WTC11 (cell line): Measurements from ENCODE around the gene PPAN. TPM values are rescaled to one million over a fixed set of nuclear protein-coding genes. Genes with fewer than 3 reads are reported as not detected.

Source experiments
- CREM ChIP-seq: sonication (generic); formaldehyde crosslinking; IDR thresholded peaks from 2 replicates; pipeline ENCODE4 v1.8.1; 2022; ENCODE audit warnings: mild to moderate bottlenecking, missing genetic modification reagents, moderate library complexity
- ELF4 ChIP-seq: sonication (generic); formaldehyde crosslinking; IDR thresholded peaks from 2 replicates; pipeline ENCODE4 v1.8.1; 2022; ENCODE audit warnings: low read depth, mild to moderate bottlenecking, moderate library complexity, missing genetic modification reagents
- FOXP1 ChIP-seq: sonication (generic); formaldehyde crosslinking; IDR thresholded peaks from 2 replicates; pipeline ENCODE4 v1.8.0; 2022; ENCODE audit warnings: missing genetic modification reagents, mild to moderate bottlenecking, moderate library complexity, borderline replicate concordance
- GABPB1 ChIP-seq: sonication (generic); formaldehyde crosslinking; IDR thresholded peaks from 2 replicates; pipeline ENCODE4 v1.8.1; 2023; ENCODE audit warnings: mild to moderate bottlenecking, missing genetic modification reagents
- GTF2I ChIP-seq: fragments of 250-450 bp; sonication (Bioruptor Pico); conservative IDR thresholded peaks from 2 replicates; pipeline ENCODE4 v1.4.0; 2021; ENCODE audit warnings: mild to moderate bottlenecking
- IRF2 ChIP-seq: sonication (generic); formaldehyde crosslinking; IDR thresholded peaks from 2 replicates; pipeline ENCODE4 v1.8.0; 2022; ENCODE audit warnings: low read depth, missing genetic modification reagents, borderline replicate concordance
- JUN ChIP-seq: sonication (generic); formaldehyde crosslinking; IDR thresholded peaks from 2 replicates; pipeline ENCODE4 v1.8.0; 2023; ENCODE audit warnings: mild to moderate bottlenecking, missing genetic modification reagents
- KAT7 ChIP-seq: sonication (generic); formaldehyde crosslinking; IDR thresholded peaks from 2 replicates; pipeline ENCODE4 v1.8.1; 2023; ENCODE audit warnings: missing genetic modification reagents, mild to moderate bottlenecking, borderline replicate concordance
- NFE2L1 ChIP-seq: sonication (generic); formaldehyde crosslinking; IDR thresholded peaks from 2 replicates; pipeline ENCODE4 v1.8.1; 2023; ENCODE audit warnings: missing genetic modification reagents
- NR1H2 ChIP-seq: sonication (generic); formaldehyde crosslinking; IDR thresholded peaks from 2 replicates; pipeline ENCODE4 v1.9.0; 2021; ENCODE audit warnings: mild to moderate bottlenecking, moderate library complexity, missing genetic modification reagents
- NR3C1 ChIP-seq: sonication (generic); formaldehyde crosslinking; conservative IDR thresholded peaks from 2 replicates; pipeline ENCODE4 v1.8.1; 2023; ENCODE audit warnings: low read depth, mild to moderate bottlenecking, missing genetic modification reagents
- SMAD4 ChIP-seq: sonication (generic); formaldehyde crosslinking; IDR thresholded peaks from 2 replicates; pipeline ENCODE4 v1.8.0; 2022; ENCODE audit warnings: mild to moderate bottlenecking, missing genetic modification reagents
- SOX15 ChIP-seq: fragments of 250-450 bp; sonication (Bioruptor Pico); IDR thresholded peaks from 2 replicates; pipeline ENCODE4 v1.9.0; 2021; ENCODE audit warnings: mild to moderate bottlenecking
- TCF7 ChIP-seq: sonication (generic); formaldehyde crosslinking; IDR thresholded peaks from 2 replicates; pipeline ENCODE4 v1.8.0; 2022; ENCODE audit warnings: mild to moderate bottlenecking, low read depth, missing genetic modification reagents, moderate library complexity
- ZBTB21 ChIP-seq: sonication (generic); formaldehyde crosslinking; IDR thresholded peaks from 2 replicates; pipeline ENCODE4 v1.8.1; 2023; ENCODE audit warnings: mild to moderate bottlenecking, missing genetic modification reagents, borderline replicate concordance
- ZNF138 ChIP-seq: sonication (generic); formaldehyde crosslinking; conservative IDR thresholded peaks from 2 replicates; pipeline ENCODE4 v1.8.1; 2022; ENCODE audit warnings: mild to moderate bottlenecking, moderate library complexity, missing genetic modification reagents
- ZNF232 ChIP-seq: sonication (generic); formaldehyde crosslinking; IDR thresholded peaks from 2 replicates; pipeline ENCODE4 v1.8.0; 2022; ENCODE audit warnings: mild to moderate bottlenecking, missing genetic modification reagents
- ZNF263 ChIP-seq: sonication (generic); formaldehyde crosslinking; IDR thresholded peaks from 2 replicates; pipeline ENCODE4 v1.8.1; 2022; ENCODE audit warnings: low read depth, mild to moderate bottlenecking, moderate library complexity, missing genetic modification reagents
- ZNF416 ChIP-seq: fragments of 250-450 bp; sonication (Bioruptor Pico); IDR thresholded peaks from 2 replicates; pipeline ENCODE4 v1.9.0; 2021; ENCODE audit warnings: mild to moderate bottlenecking, inconsistent platforms
- ZNF671 ChIP-seq: fragments of 250-450 bp; sonication (Bioruptor Pico); IDR thresholded peaks from 2 replicates; pipeline ENCODE4 v1.8.0; 2021; ENCODE audit warnings: mild to moderate bottlenecking
- total RNA-seq: library from RNA; stranded (reverse); gene quantifications from 3 replicates; pipeline ENCODE4 v1.2.3, GENCODE V29; 2021
- TF ChIP-seq, protein P1 (sequence below): fragments of 250-450 bp; sonication (Bioruptor Pico); conservative IDR thresholded peaks from 2 replicates; pipeline ENCODE4 v1.9.0; 2021; ENCODE audit warnings: mild to moderate bottlenecking
- TF ChIP-seq, protein P2 (sequence below): fragments of 250-450 bp; sonication (Bioruptor Pico); IDR thresholded peaks from 2 replicates; pipeline ENCODE4 v1.9.0; 2021; ENCODE audit warnings: mild to moderate bottlenecking, borderline replicate concordance
- TF ChIP-seq, protein P3 (sequence below): sonication (generic); formaldehyde crosslinking; conservative IDR thresholded peaks from 2 replicates; pipeline ENCODE4 v1.8.1; 2022; ENCODE audit warnings: mild to moderate bottlenecking, missing genetic modification reagents
- TF ChIP-seq, protein P4 (sequence below): fragments of 200-600 bp; IDR thresholded peaks from 2 replicates; pipeline ENCODE4 v1.8.0; 2022; ENCODE audit warnings: antibody characterized with exemption
- TF ChIP-seq, protein P5 (sequence below): sonication (generic); formaldehyde crosslinking; IDR thresholded peaks from 2 replicates; pipeline ENCODE4 v1.8.1; 2022; ENCODE audit warnings: low read depth, missing genetic modification reagents, borderline replicate concordance
- TF ChIP-seq, protein P6 (sequence below): sonication (generic); formaldehyde crosslinking; IDR thresholded peaks from 2 replicates; pipeline ENCODE4 v1.8.1; 2022; ENCODE audit warnings: mild to moderate bottlenecking, missing genetic modification reagents, moderate library complexity, borderline replicate concordance
- TF ChIP-seq, protein P7 (sequence below): sonication (generic); formaldehyde crosslinking; IDR thresholded peaks from 2 replicates; pipeline ENCODE4 v1.8.1; 2022; ENCODE audit warnings: mild to moderate bottlenecking, moderate library complexity, missing genetic modification reagents

PPAN gene
- total RNA-seq, 1 experiment from 2014 or later, result 83.7 TPM

DNA sequence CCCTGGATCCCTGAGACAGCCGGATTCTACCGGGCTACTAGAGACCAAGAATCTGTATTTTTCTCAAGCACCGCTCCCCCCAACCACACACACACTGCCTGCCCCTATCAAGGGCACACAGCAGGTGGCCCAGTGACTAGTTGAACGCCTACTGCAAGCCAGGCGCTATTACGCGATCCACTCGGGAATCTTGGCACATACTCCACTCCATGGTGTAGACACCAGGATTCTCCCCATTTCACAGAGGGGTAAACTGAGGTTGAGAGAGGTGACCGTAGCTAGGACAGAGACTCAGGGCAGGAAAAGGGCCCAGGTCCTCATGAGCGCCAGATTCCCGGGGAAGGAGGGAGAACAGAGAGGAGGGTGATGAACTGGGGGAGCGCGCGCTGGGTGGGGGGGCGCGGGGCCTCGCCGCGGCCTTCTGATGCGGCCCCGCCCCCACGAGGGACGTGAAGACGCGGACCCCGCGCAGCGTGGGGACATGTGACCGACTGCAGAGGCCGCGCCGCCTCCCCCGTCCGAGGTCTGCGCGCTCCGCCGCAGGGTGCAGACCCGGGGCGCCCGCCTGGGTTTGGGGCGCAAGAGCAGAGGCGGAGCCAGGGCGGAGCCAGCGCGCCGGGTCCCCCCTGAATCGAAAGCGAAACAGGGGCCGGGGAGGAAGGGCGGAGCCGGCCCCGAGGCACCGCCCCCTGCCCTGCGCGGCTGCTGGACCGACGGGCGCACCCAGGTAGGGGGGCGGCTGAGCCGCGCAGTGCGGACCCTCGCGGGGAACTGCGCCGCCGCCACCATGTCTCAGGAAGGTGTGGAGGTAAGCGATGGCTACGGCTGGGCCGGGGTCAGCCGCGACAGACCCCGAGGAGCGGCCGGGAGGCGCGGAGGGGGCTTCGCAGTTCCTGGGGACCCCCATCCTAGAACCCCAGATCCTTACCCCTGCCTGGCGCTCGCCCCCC lies 20.2 kb upstream of the PPAN start, which contains the start of gene SHFL (continued):
- TF ChIP-seq, protein P1, sequence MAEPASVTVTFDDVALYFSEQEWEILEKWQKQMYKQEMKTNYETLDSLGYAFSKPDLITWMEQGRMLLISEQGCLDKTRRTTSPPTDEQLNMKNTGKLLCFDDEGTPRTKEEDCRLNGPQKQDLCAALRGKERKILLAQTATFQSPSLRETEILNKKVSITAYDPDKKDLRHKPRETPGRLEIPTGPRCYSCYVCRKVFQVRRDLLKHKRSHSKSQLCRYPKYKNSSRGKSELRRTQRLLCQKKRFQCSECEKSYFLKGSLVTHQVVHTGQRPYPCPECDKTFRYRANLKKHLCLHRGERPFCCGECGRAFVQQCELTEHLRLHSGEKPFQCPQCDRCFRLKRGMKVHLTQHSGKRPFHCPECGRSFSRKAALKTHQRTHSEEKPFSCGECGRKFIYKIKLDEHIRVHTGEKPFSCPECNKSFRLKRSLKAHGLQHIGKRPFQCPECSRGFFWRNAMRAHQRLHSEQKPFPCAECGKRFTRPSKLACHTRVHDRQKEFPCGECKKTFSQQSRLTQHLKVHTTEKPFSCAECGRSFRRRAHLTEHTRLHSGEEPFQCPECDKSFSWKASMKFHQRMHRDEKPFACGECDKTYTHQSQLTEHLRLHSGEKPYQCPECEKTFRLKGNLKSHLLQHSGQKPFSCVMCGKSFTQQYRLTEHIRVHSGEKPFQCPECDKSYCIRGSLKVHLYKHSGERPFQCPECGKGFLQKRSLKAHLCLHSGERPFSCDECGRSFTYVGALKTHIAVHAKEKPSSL (CRISPR knock-in tag), result no peak
- TF ChIP-seq NR1H2 (no peak), GABPB1 (CRISPR knock-in tag) (no peak), ZNF671 (CRISPR knock-in tag) (no peak), GTF2I (CRISPR knock-in tag) (peak; percentile 88), TCF7 (CRISPR knock-in tag) (no peak), JUN (no peak), ZNF416 (CRISPR knock-in tag) (no peak), ZNF138 (no peak), CREM (CRISPR knock-in tag) (no peak), SOX15 (CRISPR knock-in tag) (no peak), ZNF232 (CRISPR knock-in tag) (no peak), ZNF263 (CRISPR knock-in tag) (no peak), SMAD4 (CRISPR knock-in tag) (no peak), NR3C1 (CRISPR knock-in tag) (no peak), FOXP1 (CRISPR knock-in tag) (peak; percentile 80), ZBTB21 (CRISPR knock-in tag) (no peak), KAT7 (CRISPR knock-in tag) (0 out of 2 replicates have a peak, but pooled peaks have one; percentile 49), ELF4 (no peak), IRF2 (CRISPR knock-in tag) (peak; percentile 99), NFE2L1 (CRISPR knock-in tag) (no peak)
- TF ChIP-seq, protein P2, sequence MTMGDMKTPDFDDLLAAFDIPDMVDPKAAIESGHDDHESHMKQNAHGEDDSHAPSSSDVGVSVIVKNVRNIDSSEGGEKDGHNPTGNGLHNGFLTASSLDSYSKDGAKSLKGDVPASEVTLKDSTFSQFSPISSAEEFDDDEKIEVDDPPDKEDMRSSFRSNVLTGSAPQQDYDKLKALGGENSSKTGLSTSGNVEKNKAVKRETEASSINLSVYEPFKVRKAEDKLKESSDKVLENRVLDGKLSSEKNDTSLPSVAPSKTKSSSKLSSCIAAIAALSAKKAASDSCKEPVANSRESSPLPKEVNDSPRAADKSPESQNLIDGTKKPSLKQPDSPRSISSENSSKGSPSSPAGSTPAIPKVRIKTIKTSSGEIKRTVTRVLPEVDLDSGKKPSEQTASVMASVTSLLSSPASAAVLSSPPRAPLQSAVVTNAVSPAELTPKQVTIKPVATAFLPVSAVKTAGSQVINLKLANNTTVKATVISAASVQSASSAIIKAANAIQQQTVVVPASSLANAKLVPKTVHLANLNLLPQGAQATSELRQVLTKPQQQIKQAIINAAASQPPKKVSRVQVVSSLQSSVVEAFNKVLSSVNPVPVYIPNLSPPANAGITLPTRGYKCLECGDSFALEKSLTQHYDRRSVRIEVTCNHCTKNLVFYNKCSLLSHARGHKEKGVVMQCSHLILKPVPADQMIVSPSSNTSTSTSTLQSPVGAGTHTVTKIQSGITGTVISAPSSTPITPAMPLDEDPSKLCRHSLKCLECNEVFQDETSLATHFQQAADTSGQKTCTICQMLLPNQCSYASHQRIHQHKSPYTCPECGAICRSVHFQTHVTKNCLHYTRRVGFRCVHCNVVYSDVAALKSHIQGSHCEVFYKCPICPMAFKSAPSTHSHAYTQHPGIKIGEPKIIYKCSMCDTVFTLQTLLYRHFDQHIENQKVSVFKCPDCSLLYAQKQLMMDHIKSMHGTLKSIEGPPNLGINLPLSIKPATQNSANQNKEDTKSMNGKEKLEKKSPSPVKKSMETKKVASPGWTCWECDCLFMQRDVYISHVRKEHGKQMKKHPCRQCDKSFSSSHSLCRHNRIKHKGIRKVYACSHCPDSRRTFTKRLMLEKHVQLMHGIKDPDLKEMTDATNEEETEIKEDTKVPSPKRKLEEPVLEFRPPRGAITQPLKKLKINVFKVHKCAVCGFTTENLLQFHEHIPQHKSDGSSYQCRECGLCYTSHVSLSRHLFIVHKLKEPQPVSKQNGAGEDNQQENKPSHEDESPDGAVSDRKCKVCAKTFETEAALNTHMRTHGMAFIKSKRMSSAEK (CRISPR knock-in tag), result no peak
- TF ChIP-seq, protein P3, sequence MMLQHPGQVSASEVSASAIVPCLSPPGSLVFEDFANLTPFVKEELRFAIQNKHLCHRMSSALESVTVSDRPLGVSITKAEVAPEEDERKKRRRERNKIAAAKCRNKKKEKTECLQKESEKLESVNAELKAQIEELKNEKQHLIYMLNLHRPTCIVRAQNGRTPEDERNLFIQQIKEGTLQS (CRISPR knock-in tag), result no peak
- TF ChIP-seq, protein P4, sequence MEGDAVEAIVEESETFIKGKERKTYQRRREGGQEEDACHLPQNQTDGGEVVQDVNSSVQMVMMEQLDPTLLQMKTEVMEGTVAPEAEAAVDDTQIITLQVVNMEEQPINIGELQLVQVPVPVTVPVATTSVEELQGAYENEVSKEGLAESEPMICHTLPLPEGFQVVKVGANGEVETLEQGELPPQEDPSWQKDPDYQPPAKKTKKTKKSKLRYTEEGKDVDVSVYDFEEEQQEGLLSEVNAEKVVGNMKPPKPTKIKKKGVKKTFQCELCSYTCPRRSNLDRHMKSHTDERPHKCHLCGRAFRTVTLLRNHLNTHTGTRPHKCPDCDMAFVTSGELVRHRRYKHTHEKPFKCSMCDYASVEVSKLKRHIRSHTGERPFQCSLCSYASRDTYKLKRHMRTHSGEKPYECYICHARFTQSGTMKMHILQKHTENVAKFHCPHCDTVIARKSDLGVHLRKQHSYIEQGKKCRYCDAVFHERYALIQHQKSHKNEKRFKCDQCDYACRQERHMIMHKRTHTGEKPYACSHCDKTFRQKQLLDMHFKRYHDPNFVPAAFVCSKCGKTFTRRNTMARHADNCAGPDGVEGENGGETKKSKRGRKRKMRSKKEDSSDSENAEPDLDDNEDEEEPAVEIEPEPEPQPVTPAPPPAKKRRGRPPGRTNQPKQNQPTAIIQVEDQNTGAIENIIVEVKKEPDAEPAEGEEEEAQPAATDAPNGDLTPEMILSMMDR, result no peak
- TF ChIP-seq, protein P5, sequence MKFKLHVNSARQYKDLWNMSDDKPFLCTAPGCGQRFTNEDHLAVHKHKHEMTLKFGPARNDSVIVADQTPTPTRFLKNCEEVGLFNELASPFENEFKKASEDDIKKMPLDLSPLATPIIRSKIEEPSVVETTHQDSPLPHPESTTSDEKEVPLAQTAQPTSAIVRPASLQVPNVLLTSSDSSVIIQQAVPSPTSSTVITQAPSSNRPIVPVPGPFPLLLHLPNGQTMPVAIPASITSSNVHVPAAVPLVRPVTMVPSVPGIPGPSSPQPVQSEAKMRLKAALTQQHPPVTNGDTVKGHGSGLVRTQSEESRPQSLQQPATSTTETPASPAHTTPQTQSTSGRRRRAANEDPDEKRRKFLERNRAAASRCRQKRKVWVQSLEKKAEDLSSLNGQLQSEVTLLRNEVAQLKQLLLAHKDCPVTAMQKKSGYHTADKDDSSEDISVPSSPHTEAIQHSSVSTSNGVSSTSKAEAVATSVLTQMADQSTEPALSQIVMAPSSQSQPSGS (CRISPR knock-in tag), result no peak
- TF ChIP-seq, protein P6, sequence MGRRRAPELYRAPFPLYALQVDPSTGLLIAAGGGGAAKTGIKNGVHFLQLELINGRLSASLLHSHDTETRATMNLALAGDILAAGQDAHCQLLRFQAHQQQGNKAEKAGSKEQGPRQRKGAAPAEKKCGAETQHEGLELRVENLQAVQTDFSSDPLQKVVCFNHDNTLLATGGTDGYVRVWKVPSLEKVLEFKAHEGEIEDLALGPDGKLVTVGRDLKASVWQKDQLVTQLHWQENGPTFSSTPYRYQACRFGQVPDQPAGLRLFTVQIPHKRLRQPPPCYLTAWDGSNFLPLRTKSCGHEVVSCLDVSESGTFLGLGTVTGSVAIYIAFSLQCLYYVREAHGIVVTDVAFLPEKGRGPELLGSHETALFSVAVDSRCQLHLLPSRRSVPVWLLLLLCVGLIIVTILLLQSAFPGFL, result no peak
- TF ChIP-seq, protein P7, sequence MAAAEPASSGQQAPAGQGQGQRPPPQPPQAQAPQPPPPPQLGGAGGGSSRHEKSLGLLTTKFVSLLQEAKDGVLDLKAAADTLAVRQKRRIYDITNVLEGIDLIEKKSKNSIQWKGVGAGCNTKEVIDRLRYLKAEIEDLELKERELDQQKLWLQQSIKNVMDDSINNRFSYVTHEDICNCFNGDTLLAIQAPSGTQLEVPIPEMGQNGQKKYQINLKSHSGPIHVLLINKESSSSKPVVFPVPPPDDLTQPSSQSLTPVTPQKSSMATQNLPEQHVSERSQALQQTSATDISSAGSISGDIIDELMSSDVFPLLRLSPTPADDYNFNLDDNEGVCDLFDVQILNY, result peak; percentile 31; the same call in 1 of the 2 replicates
